Measurements from ENCODE around the gene CRELD1.

GRCh38 chr3:9994086-9994844, 60.6 kb downstream of the CRELD1 start:
- TF ChIP-seq ZBTB49 (CRISPR knock-in tag; IDR thresholded peaks at IDR 0.05; ENCODE audit: borderline replicate concordance) (no peak), ZNF207 (IDR thresholded peaks at IDR 0.05; ENCODE audit: borderline replicate concordance) (no peak), MAZ (IDR thresholded peaks at IDR 0.05; ENCODE audit: borderline replicate concordance, low read depth, low read length) (no peak), MAZ (CRISPR knock-in tag; IDR thresholded peaks at IDR 0.05; ENCODE audit: low read depth) (no peak), ZNF431 (CRISPR knock-in tag; IDR thresholded peaks at IDR 0.05; ENCODE audit: borderline replicate concordance, low read depth) (no peak), MED8 (CRISPR knock-in tag; IDR thresholded peaks at IDR 0.05; ENCODE audit: insufficient replicate concordance) (no peak), NFAT5 (CRISPR knock-in tag; IDR thresholded peaks at IDR 0.05) (no peak), TFDP2 (CRISPR knock-in tag; IDR thresholded peaks at IDR 0.05) (no peak), RFX5 (IDR thresholded peaks at IDR 0.05; ENCODE audit: low read depth, low read length) (no peak), SP1 (IDR thresholded peaks at IDR 0.05) (no peak), SP1 (CRISPR knock-in tag; IDR thresholded peaks at IDR 0.05) (no peak), TAF15 (IDR thresholded peaks at IDR 0.05; ENCODE audit: low read depth, low read length, poor library complexity, severe bottlenecking) (no peak), POLR2A (IDR thresholded peaks at IDR 0.05; ENCODE audit: insufficient read depth in 1 of 2, low read depth in 2 of 2, low read length in 2 of 2) (no peak), MNT (IDR thresholded peaks at IDR 0.05) (no peak)
- TF ChIP-seq, protein P1, sequence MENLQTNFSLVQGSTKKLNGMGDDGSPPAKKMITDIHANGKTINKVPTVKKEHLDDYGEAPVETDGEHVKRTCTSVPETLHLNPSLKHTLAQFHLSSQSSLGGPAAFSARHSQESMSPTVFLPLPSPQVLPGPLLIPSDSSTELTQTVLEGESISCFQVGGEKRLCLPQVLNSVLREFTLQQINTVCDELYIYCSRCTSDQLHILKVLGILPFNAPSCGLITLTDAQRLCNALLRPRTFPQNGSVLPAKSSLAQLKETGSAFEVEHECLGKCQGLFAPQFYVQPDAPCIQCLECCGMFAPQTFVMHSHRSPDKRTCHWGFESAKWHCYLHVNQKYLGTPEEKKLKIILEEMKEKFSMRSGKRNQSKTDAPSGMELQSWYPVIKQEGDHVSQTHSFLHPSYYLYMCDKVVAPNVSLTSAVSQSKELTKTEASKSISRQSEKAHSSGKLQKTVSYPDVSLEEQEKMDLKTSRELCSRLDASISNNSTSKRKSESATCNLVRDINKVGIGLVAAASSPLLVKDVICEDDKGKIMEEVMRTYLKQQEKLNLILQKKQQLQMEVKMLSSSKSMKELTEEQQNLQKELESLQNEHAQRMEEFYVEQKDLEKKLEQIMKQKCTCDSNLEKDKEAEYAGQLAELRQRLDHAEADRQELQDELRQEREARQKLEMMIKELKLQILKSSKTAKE (CRISPR knock-in tag; IDR thresholded peaks at IDR 0.05; ENCODE audit: borderline replicate concordance) = no peak
- TF ChIP-seq, protein P2, sequence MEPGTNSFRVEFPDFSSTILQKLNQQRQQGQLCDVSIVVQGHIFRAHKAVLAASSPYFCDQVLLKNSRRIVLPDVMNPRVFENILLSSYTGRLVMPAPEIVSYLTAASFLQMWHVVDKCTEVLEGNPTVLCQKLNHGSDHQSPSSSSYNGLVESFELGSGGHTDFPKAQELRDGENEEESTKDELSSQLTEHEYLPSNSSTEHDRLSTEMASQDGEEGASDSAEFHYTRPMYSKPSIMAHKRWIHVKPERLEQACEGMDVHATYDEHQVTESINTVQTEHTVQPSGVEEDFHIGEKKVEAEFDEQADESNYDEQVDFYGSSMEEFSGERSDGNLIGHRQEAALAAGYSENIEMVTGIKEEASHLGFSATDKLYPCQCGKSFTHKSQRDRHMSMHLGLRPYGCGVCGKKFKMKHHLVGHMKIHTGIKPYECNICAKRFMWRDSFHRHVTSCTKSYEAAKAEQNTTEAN (CRISPR knock-in tag; conservative IDR thresholded peaks at IDR 0.05) = no peak
